ENCODE results near the gene PGP. TPM values are rescaled to one million over a fixed set of nuclear protein-coding genes. Genes with fewer than 3 reads are reported as not detected.
A peak's percentile ranks its signal among the peaks of the same experiment; 100 is the strongest.

The PGP gene
- total RNA-seq, 4 donors from 2014 or later, result 2.6 to 14.4 (median 10.4) TPM

- no peaks in the 10 kb centered on the region for H3K36me3 ChIP-seq
- DNase-seq, result no peak
- peak overlapping the region in 1 of 2 donors; percentile 15 for H3K4me3 ChIP-seq
- no peak for TF ChIP-seq POLR2A (IDR thresholded peaks at IDR 0.05)
- no peak overlapping the region for H3K27ac ChIP-seq
- H3K4me1 ChIP-seq, result peaks cover 0 to 11% of the 10 kb centered on the region in 2 donors
- intact Hi-C loops (cut with DNase I; ENCODE audit: low total_unique reads), result no loop called here
- H3K27me3 ChIP-seq, result peaks cover 6 to 13% of the 10 kb centered on the region in 2 donors
- H3K9me3 ChIP-seq, result no peaks in the 10 kb centered on the region
Measured at GRCh38 chr16:2195322-2196161, 19.1 kb downstream of the PGP start.

DNA sequence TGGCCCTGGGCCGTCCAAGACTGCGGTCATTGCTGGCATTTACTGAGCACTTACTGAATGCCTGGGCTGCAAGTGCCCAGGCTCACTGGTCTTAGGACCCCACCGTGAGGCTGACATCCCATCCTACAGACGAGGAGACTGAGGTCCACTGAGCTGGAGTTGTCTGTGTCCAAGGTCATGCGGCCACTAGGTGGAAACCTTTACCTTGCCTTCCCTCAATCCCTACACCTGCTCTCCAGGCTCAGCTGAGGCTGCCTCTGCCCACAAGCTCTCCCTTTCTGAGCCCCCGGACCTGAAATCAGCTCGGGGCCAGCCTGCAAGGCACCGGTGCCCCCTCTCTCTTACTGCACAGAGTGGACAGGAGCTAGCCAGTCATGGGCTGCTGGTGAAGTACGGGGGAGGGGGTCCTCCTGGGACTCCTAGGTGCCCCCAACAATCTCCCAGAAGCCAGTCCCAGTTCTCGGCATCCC lies 19.8 kb downstream of the PGP start:
- intact Hi-C loops (cut with DNase I; ENCODE audit: low total_unique reads), result no loop called here
- TF ChIP-seq, protein P1, sequence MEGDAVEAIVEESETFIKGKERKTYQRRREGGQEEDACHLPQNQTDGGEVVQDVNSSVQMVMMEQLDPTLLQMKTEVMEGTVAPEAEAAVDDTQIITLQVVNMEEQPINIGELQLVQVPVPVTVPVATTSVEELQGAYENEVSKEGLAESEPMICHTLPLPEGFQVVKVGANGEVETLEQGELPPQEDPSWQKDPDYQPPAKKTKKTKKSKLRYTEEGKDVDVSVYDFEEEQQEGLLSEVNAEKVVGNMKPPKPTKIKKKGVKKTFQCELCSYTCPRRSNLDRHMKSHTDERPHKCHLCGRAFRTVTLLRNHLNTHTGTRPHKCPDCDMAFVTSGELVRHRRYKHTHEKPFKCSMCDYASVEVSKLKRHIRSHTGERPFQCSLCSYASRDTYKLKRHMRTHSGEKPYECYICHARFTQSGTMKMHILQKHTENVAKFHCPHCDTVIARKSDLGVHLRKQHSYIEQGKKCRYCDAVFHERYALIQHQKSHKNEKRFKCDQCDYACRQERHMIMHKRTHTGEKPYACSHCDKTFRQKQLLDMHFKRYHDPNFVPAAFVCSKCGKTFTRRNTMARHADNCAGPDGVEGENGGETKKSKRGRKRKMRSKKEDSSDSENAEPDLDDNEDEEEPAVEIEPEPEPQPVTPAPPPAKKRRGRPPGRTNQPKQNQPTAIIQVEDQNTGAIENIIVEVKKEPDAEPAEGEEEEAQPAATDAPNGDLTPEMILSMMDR (IDR thresholded peaks at IDR 0.05), result peak in 3 of 4 experiments; percentile 39 to 61 (median 40)
- TF ChIP-seq POLR2A (IDR thresholded peaks at IDR 0.05), result no peak
- Histone ChIP-seq H3K9me3 (no peaks in the 10 kb centered on the region), H3K4me3 (no peak overlapping the region), H3K27me3 (peaks cover 6 to 13% of the 10 kb centered on the region in 2 donors), H3K36me3 (no peaks in the 10 kb centered on the region), H3K4me1 (peaks cover 0 to 11% of the 10 kb centered on the region in 2 donors), H3K27ac (no peak overlapping the region)
- no peak for DNase-seq

- no peaks in the 10 kb centered on the region for H3K9me3 ChIP-seq
- peak; percentile 50 to 74 for DNase-seq
- peaks cover 0 to 11% of the 10 kb centered on the region in 2 donors for H3K4me1 ChIP-seq
- H3K4me3 ChIP-seq, result no peak overlapping the region
- intact Hi-C loops (cut with DNase I; ENCODE audit: low total_unique reads), result no loop called here
- H3K36me3 ChIP-seq, result no peaks in the 10 kb centered on the region
- H3K27me3 ChIP-seq, result peaks cover 6 to 13% of the 10 kb centered on the region in 2 donors
- H3K27ac ChIP-seq, result no peak overlapping the region
- TF ChIP-seq POLR2A (IDR thresholded peaks at IDR 0.05), result no peak
- TF ChIP-seq, protein P1 (IDR thresholded peaks at IDR 0.05), result no peak
Measured at GRCh38 chr16:2194166-2194834, 20.3 kb downstream of the PGP start.

DNA sequence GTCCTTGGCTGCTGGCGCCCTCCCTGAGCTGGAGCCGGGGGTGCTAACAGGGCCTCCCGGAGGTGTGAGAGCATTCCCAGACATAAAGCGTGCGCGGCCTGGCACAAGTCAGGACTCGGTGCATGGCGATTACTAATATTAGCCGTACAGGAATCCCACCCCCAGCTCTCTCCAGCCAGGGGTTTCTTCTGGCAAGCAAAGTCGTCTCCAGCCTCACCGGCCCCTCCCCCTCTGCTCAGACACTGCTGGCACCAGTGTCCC lies 23.3 kb downstream of the PGP start:
- peaks cover 0 to 11% of the 10 kb centered on the region in 2 donors for H3K4me1 ChIP-seq
- H3K4me3 ChIP-seq, result no peak overlapping the region
- H3K9me3 ChIP-seq, result no peaks in the 10 kb centered on the region
- DNase-seq, result no peak
- no peak overlapping the region for H3K27ac ChIP-seq
- TF ChIP-seq POLR2A (IDR thresholded peaks at IDR 0.05), result no peak
- TF ChIP-seq, protein P1 (IDR thresholded peaks at IDR 0.05), result no peak
- H3K36me3 ChIP-seq, result no peaks in the 10 kb centered on the region
- H3K27me3 ChIP-seq, result peaks cover 0 to 13% of the 10 kb centered on the region in 2 donors
- intact Hi-C loops (cut with DNase I; ENCODE audit: low total_unique reads), result no loop called here

GRCh38 chr16:2190659-2191445 lies 23.8 kb downstream of the PGP start:
- no peaks in the 10 kb centered on the region for H3K36me3 ChIP-seq
- no peak for DNase-seq
- peaks cover 0 to 11% of the 10 kb centered on the region in 2 donors for H3K27me3 ChIP-seq
- H3K9me3 ChIP-seq, result no peaks in the 10 kb centered on the region
- peaks cover 0 to 8% of the 10 kb centered on the region in 2 donors for H3K4me1 ChIP-seq
- no peak overlapping the region for H3K4me3 ChIP-seq
- TF ChIP-seq, protein P1 (IDR thresholded peaks at IDR 0.05), result no peak
- TF ChIP-seq POLR2A (IDR thresholded peaks at IDR 0.05), result no peak
- H3K27ac ChIP-seq, result no peak overlapping the region
- intact Hi-C loops (cut with DNase I; ENCODE audit: low total_unique reads), result no loop called here

Data from uterus (tissue), 4 donors.